Testis (tissue), 2 donors: Measurements from ENCODE around the gene NPAS3.

ENCODE experiments used
- CTCF ChIP-seq, 3 experiments: fragments of 450-650 bp in 2 of 3; fragments of 200-600 bp in 1 of 3; sonication (generic) in 1 of 3; IDR thresholded peaks; one replicate each; pipeline ENCODE4 v1.5.1; 2016 to 2019; ENCODE audit warnings: antibody characterized with exemption in 3 of 3, mild to moderate bottlenecking in 2 of 3, moderate library complexity in 1 of 3
- POLR2A ChIP-seq: fragments of 450-650 bp; IDR thresholded peaks from one replicate; pipeline ENCODE4 v1.6.1; 2017; ENCODE audit warnings: antibody characterized with exemption, mild to moderate bottlenecking, moderate library complexity

- TF ChIP-seq CTCF (IDR thresholded peaks at IDR 0.05) = no peak
- no peak for TF ChIP-seq POLR2A
Measured at GRCh38 chr14:33774723-33775470, 836.2 kb downstream of the NPAS3 start.
